GM12891 (cell line): ENCODE results near the gene TSHB.

Experiments
- DNase-seq: peaks from one replicate; pipeline ENCODE4 v3.0.0; 2011; ENCODE audit warnings: low spot score; ENCODE audit not compliant: insufficient read length
- FAIRE-seq: peaks from 2 replicates; lab custom pipeline; 2011; peaks lifted over from hg19 to GRCh38; lab: Jason Lieb, UNC
- PAX5 ChIP-seq: IDR thresholded peaks from 2 replicates; pipeline ENCODE4 v1.6.1; 2011; ENCODE audit warnings: low read length, moderate library complexity, mild to moderate bottlenecking; ENCODE audit not compliant: insufficient read depth, severe bottlenecking
- POLR2A ChIP-seq: IDR thresholded peaks from 2 replicates; pipeline ENCODE4 v1.6.1; 2011; ENCODE audit warnings: low read depth, low read length, control low read depth
- POLR2AphosphoS5 ChIP-seq: IDR thresholded peaks from 2 replicates; pipeline ENCODE4 v1.6.1; 2011; ENCODE audit warnings: low read depth, low read length, control low read depth
- POU2F2 ChIP-seq: IDR thresholded peaks from 2 replicates; pipeline ENCODE4 v1.6.1; 2011; ENCODE audit warnings: low read depth, mild to moderate bottlenecking, control low read depth, low read length, moderate library complexity
- SPI1 ChIP-seq: IDR thresholded peaks from 2 replicates; pipeline ENCODE4 v1.6.1; 2011; ENCODE audit warnings: low read depth, low read length, control low read depth
- TAF1 ChIP-seq: IDR thresholded peaks from 2 replicates; pipeline ENCODE4 v1.6.1; 2011; ENCODE audit warnings: low read depth, low read length, control low read depth

Gene TSHB

GRCh38 chr1:115082949-115083348, 53.3 kb downstream of the TSHB start:
- TF ChIP-seq POLR2AphosphoS5 (no peak), POU2F2 (no peak), SPI1 (no peak), TAF1 (no peak), PAX5 (no peak), POLR2A (no peak)
- DNase-seq: no peak

More at GRCh38 chr1:115082949-115083348, 53.3 kb downstream of the TSHB start:
- no peak for FAIRE-seq
